GOT3 (cell line): ENCODE measurements around the gene USHBP1.

Source experiments
- DNase-seq: peaks from one replicate; lab custom pipeline; 2025; ENCODE audit warnings: mixed read lengths; lab: John Stamatoyannopoulos, UW

The USHBP1 gene

GRCh38 chr19:17210296-17210695 is 54.2 kb downstream of the USHBP1 start:
- no peak for DNase-seq

- no peak for DNase-seq
Measured at GRCh38 chr19:17209126-17210036, 55.2 kb downstream of the USHBP1 start.

GRCh38 chr19:17206736-17207581 is 57.6 kb downstream of the USHBP1 start:
- no peak for DNase-seq

DNA sequence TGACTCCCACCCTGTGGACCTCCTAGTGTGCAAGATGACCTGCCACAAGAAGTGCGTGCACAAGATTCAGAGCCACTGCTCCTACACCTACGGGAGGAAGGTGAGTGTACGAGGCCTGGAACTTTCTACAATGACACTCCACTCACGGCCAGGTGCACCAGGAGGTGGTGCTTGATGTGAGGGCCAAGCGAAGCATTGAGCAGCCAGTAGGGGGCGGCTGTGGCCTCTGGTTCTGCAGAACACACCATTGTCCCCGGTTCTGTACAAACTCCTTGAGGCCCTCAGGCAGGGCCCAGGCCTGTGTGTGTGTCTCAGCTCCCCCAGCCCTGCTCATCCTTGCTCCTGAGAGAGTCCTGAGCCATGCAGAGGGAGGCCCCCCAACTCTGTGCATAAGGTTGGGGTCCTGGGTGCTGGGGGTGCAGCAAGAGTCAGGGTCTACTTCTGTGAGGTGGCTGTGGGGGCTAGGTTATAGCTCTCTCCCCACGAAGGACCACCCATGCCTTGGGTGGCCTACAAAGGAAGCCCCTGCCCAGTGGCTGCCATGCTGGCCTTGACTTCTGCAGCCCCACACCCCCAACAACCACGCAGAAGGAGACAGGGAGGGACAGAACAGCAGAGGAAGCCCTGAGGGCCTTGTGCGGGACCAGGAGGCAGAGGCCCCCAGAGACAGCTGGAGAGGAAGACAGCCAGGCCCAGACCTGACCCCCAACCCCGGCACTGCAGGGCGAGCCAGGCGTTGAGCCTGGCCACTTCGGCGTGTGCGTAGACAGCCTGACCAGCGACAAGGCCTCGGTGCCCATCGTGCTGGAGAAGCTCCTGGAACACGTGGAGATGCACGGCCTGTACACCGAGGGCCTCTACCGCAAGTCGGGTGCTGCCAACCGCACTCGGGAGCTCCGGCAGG is 59.1 kb downstream of the USHBP1 start:
- no peak for DNase-seq

- no peak for DNase-seq
Measured at GRCh38 chr19:17202713-17203112, 61.8 kb downstream of the USHBP1 start.

DNA sequence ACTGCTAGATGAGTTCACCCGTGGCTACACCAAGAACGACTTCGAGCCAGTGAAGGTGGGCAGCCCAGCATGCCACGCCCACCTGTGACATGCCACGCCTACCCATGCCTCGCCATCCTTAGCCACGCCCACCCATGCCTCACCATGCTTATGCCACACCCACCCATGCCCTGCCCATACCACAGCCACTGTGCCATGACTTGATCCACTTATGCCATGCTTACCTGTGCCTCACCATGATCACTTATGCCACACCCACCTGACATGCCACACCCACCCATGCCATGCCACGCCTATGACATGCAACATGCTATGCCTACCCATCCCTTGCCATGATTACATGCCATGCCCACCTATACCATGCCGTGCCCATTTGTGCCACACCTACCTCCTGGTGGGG is 62.3 kb downstream of the USHBP1 start:
- no peak for DNase-seq

DNA sequence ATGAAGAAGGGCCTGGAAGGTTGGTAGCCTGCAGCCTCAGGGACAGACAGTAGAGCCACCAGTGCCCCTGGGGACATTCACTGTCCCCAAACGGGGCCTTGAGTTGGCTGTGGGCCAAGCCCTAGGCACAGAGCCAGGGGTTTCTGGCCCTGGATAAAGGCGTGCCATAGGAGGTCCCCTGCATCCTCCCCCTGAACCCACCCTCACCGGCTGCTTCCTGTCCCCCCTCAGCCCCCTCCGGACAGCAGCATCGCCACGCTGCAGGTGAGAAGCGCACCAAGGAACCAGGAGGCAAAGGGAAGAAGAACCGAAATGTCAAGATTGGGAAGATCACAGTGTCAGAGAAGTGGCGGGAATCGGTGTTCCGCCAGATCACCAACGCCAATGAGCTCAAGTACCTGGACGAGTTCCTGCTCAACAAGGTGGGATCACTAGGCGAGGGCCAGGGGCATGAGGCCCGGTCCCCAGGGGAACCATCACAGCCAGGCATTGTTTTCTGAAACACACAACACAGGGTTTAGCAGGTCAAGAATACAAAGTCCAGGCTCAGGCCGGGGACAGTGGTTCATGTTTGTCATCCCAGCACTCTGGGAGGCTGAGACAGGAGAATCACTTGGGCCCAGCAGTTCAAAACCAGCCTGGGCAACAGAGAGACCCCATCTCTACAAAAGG is 64.0 kb downstream of the USHBP1 start:
- DNase-seq = no peak
